Measurements from ENCODE around the gene PLA2G2F. TPM values are rescaled to one million over a fixed set of nuclear protein-coding genes. Genes with fewer than 3 reads are reported as not detected.

The PLA2G2F gene
- total and polyA plus RNA-seq, 2 of the 8 experiments (the other 6 are each of a cell fraction or from before 2014, with no cell fraction given) = not detected

GRCh38 chr1:20192871-20193411 is 53.8 kb downstream of the PLA2G2F start:
- Histone ChIP-seq H4K5ac (ENCODE audit: insufficient read length, low read depth, low read length) (no peak overlapping the region), H2BK15ac (ENCODE audit: low read length) (no peak overlapping the region), H4K91ac (replicated peaks; ENCODE audit: insufficient read length, low read length) (no peak overlapping the region), H3K27me3 (replicated peaks in 1 of 4; ENCODE audit: control insufficient read depth in 3 of 4, extremely low read depth in 1 of 4, insufficient read depth in 3 of 4, low read length in 3 of 4) (peaks cover 0 to 2% (median under 1%) of the 10 kb centered on the region in 4 experiments; a peak in 2 of 7 replicates), H3K9ac (replicated peaks in 1 of 4; ENCODE audit: extremely low read depth in 1 of 4, low read depth in 3 of 4, low read length in 3 of 4) (no peak overlapping the region), H4K20me1 (replicated peaks in 1 of 2; ENCODE audit: control insufficient read depth in 1 of 2, insufficient read depth in 2 of 2, low read length in 2 of 2) (no peaks in the 10 kb centered on the region), H2AK5ac (ENCODE audit: low read depth, low read length) (no peak overlapping the region), H3K23ac (ENCODE audit: insufficient read length) (no peak overlapping the region), H3K14ac (ENCODE audit: insufficient read length) (no peak overlapping the region), H2BK5ac (ENCODE audit: low read depth, low read length) (no peak overlapping the region), H2BK12ac (ENCODE audit: low read depth, low read length) (no peak overlapping the region), H2BK120ac (replicated peaks; ENCODE audit: low read depth, low read length) (no peak overlapping the region), H3K79me2 (ENCODE audit: control insufficient read depth in 1 of 2, insufficient read depth in 2 of 2, low read length in 2 of 2) (no peaks in the 10 kb centered on the region), H3K79me1 (ENCODE audit: low read depth, low read length) (no peaks in the 10 kb centered on the region), H3K4me1 (replicated peaks in 1 of 4; ENCODE audit: control insufficient read depth in 3 of 4, insufficient read depth in 4 of 4, low read length in 3 of 4) (peaks cover 0 to 8% (median under 1%) of the 10 kb centered on the region in 4 experiments; a peak in 4 of 7 replicates), H3K4me2 (ENCODE audit: insufficient read depth in 1 of 2, low read depth in 2 of 2, low read length in 2 of 2) (no peak overlapping the region), H3K27ac (ENCODE audit: low read depth, low read length) (no peak overlapping the region), H3K4ac (replicated peaks; ENCODE audit: insufficient read length, low read depth, low read length) (no peak overlapping the region), H3K18ac (ENCODE audit: extremely low read depth, low read length) (no peak overlapping the region), H2BK20ac (ENCODE audit: low read length) (no peak overlapping the region), H2AFZ (ENCODE audit: low read length) (no peak overlapping the region), H3K23me2 (ENCODE audit: low read depth, low read length) (no peaks in the 10 kb centered on the region), H3K9me3 (ENCODE audit: insufficient read depth in 2 of 2, low read depth in 1 of 2, low read length in 1 of 2) (no peaks in the 10 kb centered on the region), H3K4me3 (ENCODE audit: extremely low read depth in 1 of 4, insufficient read depth in 2 of 4, low read depth in 3 of 4, low read length in 4 of 4) (no peak overlapping the region), H4K8ac (ENCODE audit: extremely low read depth, insufficient read depth, low read length) (no peak overlapping the region), H3K56ac (replicated peaks; ENCODE audit: insufficient read length, low read depth, low read length) (no peak overlapping the region), H3K36me3 (ENCODE audit: control insufficient read depth in 2 of 4, insufficient read depth in 4 of 4, low read length in 3 of 4) (no peaks in the 10 kb centered on the region)
- POLR2A ChIA-PET (ENCODE audit: partially characterized antibody) = no interaction called here
- 91% methylated on average over 1 of the region's 1 CpG; no CpG with 5 or more reads in 1 of the 2 experiments for WGBS, 2 experiments (ENCODE audit: extremely low coverage in 1 of 2, insufficient coverage in 1 of 2, insufficient read length in 1 of 2, insufficient replicate concordance in 2 of 2, low coverage in 1 of 2, low lambda C conversion rate in 2 of 2, missing lambda C conversion rate in 1 of 2)
- no peak for TF ChIP-seq BCL11A (IDR thresholded peaks at IDR 0.05; ENCODE audit: low read depth in 2 of 2, low read length in 2 of 2)
- TF ChIP-seq SAP30 (IDR thresholded peaks at IDR 0.05; ENCODE audit: insufficient read depth, insufficient replicate concordance, low read length) = no peak
- no peak for TF ChIP-seq CHD2 (IDR thresholded peaks at IDR 0.05; ENCODE audit: low read length)
- no peak for TF ChIP-seq TAF7 (optimal IDR thresholded peaks at IDR 0.05; ENCODE audit: borderline replicate concordance, low read depth, low read length)
- TF ChIP-seq CBX5 (IDR thresholded peaks at IDR 0.05; ENCODE audit: low read depth, low read length) = no peak
- no peak for TF ChIP-seq USF2 (IDR thresholded peaks at IDR 0.05; ENCODE audit: low read length)
- TF ChIP-seq BACH1 (IDR thresholded peaks at IDR 0.05; ENCODE audit: low read length) = no peak
- no peak for TF ChIP-seq SIRT6 (IDR thresholded peaks at IDR 0.05; ENCODE audit: low read length)
- TF ChIP-seq SP4 (IDR thresholded peaks at IDR 0.05; ENCODE audit: low read length) = no peak
- DNase-seq (ENCODE audit: low read depth in 1 of 2, low spot score in 2 of 2) = no peak
- FAIRE-seq = no peak
- CTCF ChIA-PET (ENCODE audit: partially characterized antibody) = interaction anchor here (0.6 to 9.3 kb wide), 13 partner anchors 8 to 334 kb away, joined by 3 to 90 read pairs (median 6); no protein-coding TSS in a partner anchor
